ENCODE data around the gene NTRK1. TPM values are rescaled to one million over a fixed set of nuclear protein-coding genes. Genes with fewer than 3 reads are reported as not detected.

Gene NTRK1
- total RNA-seq, 1 experiment from 2014 or later: not detected

DNA sequence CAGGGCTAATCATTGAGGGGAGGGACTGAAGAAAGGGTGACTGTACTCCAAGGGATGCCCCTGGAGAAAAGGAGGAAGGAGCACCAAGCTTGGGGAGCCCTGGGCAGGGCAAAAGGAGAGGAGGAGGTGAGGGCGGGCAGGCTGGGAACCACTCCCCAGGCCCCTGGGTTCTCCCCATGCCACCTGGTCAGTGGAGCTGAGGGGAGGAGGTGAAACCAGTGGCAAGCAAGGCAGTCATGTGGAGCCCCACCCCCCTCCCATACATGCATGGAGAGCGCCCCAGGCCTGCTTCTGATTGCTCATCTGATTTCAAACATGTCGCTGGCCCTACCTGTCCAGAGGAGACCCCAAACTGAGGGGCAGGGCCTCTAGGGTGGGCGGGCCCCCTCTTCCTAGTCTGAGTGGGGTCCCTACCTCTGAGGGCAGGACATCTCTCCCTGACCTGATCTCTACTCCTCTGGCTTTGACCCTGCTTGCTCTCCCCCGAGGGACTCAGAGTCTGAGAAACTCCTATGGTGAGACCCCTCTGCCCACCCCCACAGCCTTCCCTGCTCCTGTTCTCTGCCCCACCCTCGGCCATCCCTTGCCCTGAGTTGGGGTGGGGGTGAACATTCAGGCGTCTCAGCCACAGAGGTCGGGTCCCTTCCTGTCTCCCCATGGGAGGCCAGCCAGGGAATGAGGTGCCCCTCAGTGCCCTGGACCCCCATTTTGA lies 20.3 kb upstream of the NTRK1 start:
- Histone ChIP-seq H3K27me3 (ENCODE audit: insufficient read depth, low read depth) (peaks cover 23% of the 10 kb centered on the region; the same call in 1 of the 2 replicates), H4K20me1 (ENCODE audit: insufficient read depth) (no peaks in the 10 kb centered on the region), H3K9me3 (ENCODE audit: insufficient read depth, low read depth) (no peaks in the 10 kb centered on the region), H3K4me1 (replicated peaks; ENCODE audit: insufficient read depth) (no peaks in the 10 kb centered on the region), H3K4me3 (no peak overlapping the region), H3K27ac (no peak overlapping the region), H2AFZ (no peak overlapping the region), H3K79me2 (ENCODE audit: low read depth) (no peaks in the 10 kb centered on the region), H3F3A (ENCODE audit: insufficient read depth, low read depth) (no peaks in the 10 kb centered on the region), H3K9me2 (ENCODE audit: insufficient read depth) (no peaks in the 10 kb centered on the region), H3K4me2 (no peak overlapping the region), H3K36me3 (ENCODE audit: low read depth) (no peaks in the 10 kb centered on the region)
- intact Hi-C loops (cut with micrococcal nuclease; ENCODE audit: unreplicated experiment): no loop called here
- DNase-seq: no peak
- ChIA-PET POLR2A (ENCODE audit: unreplicated experiment) (no interaction called here), CTCF (no interaction called here)
- BruUV-seq (replicated peaks): no TSS peak
- TF ChIP-seq, protein P1, sequence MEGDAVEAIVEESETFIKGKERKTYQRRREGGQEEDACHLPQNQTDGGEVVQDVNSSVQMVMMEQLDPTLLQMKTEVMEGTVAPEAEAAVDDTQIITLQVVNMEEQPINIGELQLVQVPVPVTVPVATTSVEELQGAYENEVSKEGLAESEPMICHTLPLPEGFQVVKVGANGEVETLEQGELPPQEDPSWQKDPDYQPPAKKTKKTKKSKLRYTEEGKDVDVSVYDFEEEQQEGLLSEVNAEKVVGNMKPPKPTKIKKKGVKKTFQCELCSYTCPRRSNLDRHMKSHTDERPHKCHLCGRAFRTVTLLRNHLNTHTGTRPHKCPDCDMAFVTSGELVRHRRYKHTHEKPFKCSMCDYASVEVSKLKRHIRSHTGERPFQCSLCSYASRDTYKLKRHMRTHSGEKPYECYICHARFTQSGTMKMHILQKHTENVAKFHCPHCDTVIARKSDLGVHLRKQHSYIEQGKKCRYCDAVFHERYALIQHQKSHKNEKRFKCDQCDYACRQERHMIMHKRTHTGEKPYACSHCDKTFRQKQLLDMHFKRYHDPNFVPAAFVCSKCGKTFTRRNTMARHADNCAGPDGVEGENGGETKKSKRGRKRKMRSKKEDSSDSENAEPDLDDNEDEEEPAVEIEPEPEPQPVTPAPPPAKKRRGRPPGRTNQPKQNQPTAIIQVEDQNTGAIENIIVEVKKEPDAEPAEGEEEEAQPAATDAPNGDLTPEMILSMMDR (conservative IDR thresholded peaks at IDR 0.05): no peak
- TF ChIP-seq EZH2 (IDR thresholded peaks at IDR 0.05; ENCODE audit: low read depth): no peak

DNA sequence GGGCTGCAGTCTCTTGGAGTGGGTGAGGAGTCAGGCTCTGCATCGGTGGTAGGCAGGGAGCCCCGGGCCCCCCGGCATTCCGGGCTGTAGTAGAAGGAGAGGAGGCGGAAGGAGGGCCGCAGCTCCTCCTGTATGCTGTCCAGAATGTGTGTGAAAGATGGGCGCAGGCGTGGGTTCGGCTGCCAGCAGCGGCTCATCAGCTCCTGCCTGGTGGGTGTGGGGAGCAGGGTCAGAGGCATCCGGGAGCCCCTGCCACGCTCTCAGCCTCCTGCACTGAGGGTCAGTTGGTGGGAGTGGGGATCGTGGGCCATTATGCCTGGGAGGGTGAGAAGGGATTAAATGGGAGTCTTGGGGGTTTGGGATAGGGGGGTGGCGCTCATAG lies 19.8 kb upstream of the NTRK1 start:
- Histone ChIP-seq H3K27me3 (ENCODE audit: insufficient read depth, low read depth) (peaks cover 18% of the 10 kb centered on the region; the same call in 1 of the 2 replicates), H2AFZ (no peak overlapping the region), H3F3A (ENCODE audit: insufficient read depth, low read depth) (no peaks in the 10 kb centered on the region), H4K20me1 (ENCODE audit: insufficient read depth) (no peaks in the 10 kb centered on the region), H3K4me1 (replicated peaks; ENCODE audit: insufficient read depth) (no peaks in the 10 kb centered on the region), H3K27ac (no peak overlapping the region), H3K36me3 (ENCODE audit: low read depth) (no peaks in the 10 kb centered on the region), H3K9me3 (ENCODE audit: insufficient read depth, low read depth) (no peaks in the 10 kb centered on the region), H3K4me3 (no peak overlapping the region), H3K9me2 (ENCODE audit: insufficient read depth) (no peaks in the 10 kb centered on the region), H3K79me2 (ENCODE audit: low read depth) (no peaks in the 10 kb centered on the region), H3K4me2 (no peak overlapping the region)
- TF ChIP-seq, protein P1 (conservative IDR thresholded peaks at IDR 0.05): no peak
- no peak for TF ChIP-seq EZH2 (IDR thresholded peaks at IDR 0.05; ENCODE audit: low read depth)
- CTCF ChIA-PET: no interaction called here
- DNase-seq: no peak
- intact Hi-C loops (cut with micrococcal nuclease; ENCODE audit: unreplicated experiment): no loop called here
- POLR2A ChIA-PET (ENCODE audit: unreplicated experiment): no interaction called here
- BruUV-seq (replicated peaks): no TSS peak

DNA sequence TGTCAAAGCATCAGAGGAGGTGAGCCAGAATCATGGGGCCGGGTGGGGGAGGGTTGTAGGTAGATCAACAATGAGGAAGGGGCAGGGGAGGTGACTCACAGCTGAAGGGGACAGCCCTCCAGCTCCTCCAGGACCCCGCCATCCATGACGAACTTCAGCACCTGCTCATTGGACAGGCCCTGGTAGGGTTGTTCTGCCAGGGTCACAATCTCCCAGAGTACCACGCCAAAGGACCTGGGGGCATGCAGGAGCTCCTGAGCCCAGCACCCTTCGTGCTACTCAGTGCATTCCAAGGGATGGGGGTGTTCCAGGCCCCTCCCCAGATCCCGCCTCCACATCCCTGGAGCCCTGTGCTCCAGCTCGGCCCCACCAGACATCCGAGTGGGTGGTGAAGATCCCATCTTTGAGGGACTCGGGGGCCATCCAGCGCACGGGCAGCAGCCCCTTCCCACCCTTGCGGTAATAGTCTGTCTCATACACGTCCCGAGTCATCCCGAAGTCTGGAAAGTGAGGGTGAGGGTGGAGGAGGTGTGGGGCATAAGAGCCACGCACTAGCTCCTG lies 19.3 kb upstream of the NTRK1 start:
- no peaks in the 10 kb centered on the region for H3F3A ChIP-seq (ENCODE audit: insufficient read depth, low read depth)
- H3K9me3 ChIP-seq (ENCODE audit: insufficient read depth, low read depth): no peaks in the 10 kb centered on the region
- no peak overlapping the region for H3K4me3 ChIP-seq
- no peak for TF ChIP-seq EZH2 (IDR thresholded peaks at IDR 0.05; ENCODE audit: low read depth)
- TF ChIP-seq, protein P1 (conservative IDR thresholded peaks at IDR 0.05): no peak
- H3K9me2 ChIP-seq (ENCODE audit: insufficient read depth): no peaks in the 10 kb centered on the region
- H3K27me3 ChIP-seq (ENCODE audit: insufficient read depth, low read depth): peaks cover 13% of the 10 kb centered on the region; the same call in 1 of the 2 replicates
- POLR2A ChIA-PET (ENCODE audit: unreplicated experiment): no interaction called here
- BruUV-seq (replicated peaks): no TSS peak
- intact Hi-C loops (cut with micrococcal nuclease; ENCODE audit: unreplicated experiment): no loop called here
- no peaks in the 10 kb centered on the region for H4K20me1 ChIP-seq (ENCODE audit: insufficient read depth)
- no peak overlapping the region for H3K4me2 ChIP-seq
- no peak overlapping the region for H3K27ac ChIP-seq
- DNase-seq: no peak
- no peaks in the 10 kb centered on the region for H3K36me3 ChIP-seq (ENCODE audit: low read depth)
- CTCF ChIA-PET: no interaction called here
- no peaks in the 10 kb centered on the region for H3K79me2 ChIP-seq (ENCODE audit: low read depth)
- no peak overlapping the region for H2AFZ ChIP-seq
- H3K4me1 ChIP-seq (replicated peaks; ENCODE audit: insufficient read depth): no peaks in the 10 kb centered on the region

All from PC-9 (cell line).